Loucy (cell line): ENCODE results near the gene LHPP.

ENCODE experiments used
- H2AFZ ChIP-seq: fragments of 200-600 bp; sonication (generic); 2 replicates; pipeline ENCODE4 v1.6.0; 2016; ENCODE audit warnings: antibody characterized with exemption, mild to moderate bottlenecking, low read length, moderate library complexity
- H3F3A ChIP-seq: fragments of 200-600 bp; 2 replicates; pipeline ENCODE4 v1.6.0; 2016; ENCODE audit warnings: antibody characterized with exemption, low read depth, mild to moderate bottlenecking
- H3K27me3 ChIP-seq: fragments of 200-600 bp; sonication (generic); 2 replicates; pipeline ENCODE4 v1.6.1; 2014; ENCODE audit warnings: low read length, mild to moderate bottlenecking; ENCODE audit not compliant: insufficient read depth, poor library complexity, severe bottlenecking
- H3K36me3 ChIP-seq: fragments of 200-600 bp; sonication (generic); 2 replicates; pipeline ENCODE4 v1.6.1; 2016; ENCODE audit warnings: low read length; ENCODE audit not compliant: insufficient read depth
- H3K4me1 ChIP-seq: fragments of 200-600 bp; sonication (generic); 2 replicates; pipeline ENCODE4 v1.5.1; 2014; ENCODE audit warnings: low read length, mild to moderate bottlenecking; ENCODE audit not compliant: insufficient read depth, poor library complexity, severe bottlenecking
- H3K4me2 ChIP-seq: fragments of 200-600 bp; sonication (generic); 2 replicates; pipeline ENCODE4 v1.6.0; 2014; ENCODE audit warnings: antibody characterized with exemption, low read length, low read depth, mild to moderate bottlenecking; ENCODE audit not compliant: poor library complexity, severe bottlenecking
- H3K4me3 ChIP-seq: fragments of 200-600 bp; sonication (generic); 2 replicates; pipeline ENCODE4 v1.5.1; 2014; ENCODE audit warnings: low read length, mild to moderate bottlenecking, mixed read lengths; ENCODE audit not compliant: poor library complexity, severe bottlenecking
- H3K79me2 ChIP-seq: fragments of 200-600 bp; sonication (generic); 2 replicates; pipeline ENCODE4 v1.6.1; 2014; ENCODE audit warnings: low read length; ENCODE audit not compliant: insufficient read depth
- H3K9ac ChIP-seq: fragments of 200-600 bp; sonication (generic); 2 replicates; pipeline ENCODE4 v1.6.0; 2014; ENCODE audit warnings: mild to moderate bottlenecking, low read depth, low read length, moderate library complexity; ENCODE audit not compliant: poor library complexity, severe bottlenecking
- H3K9me2 ChIP-seq: fragments of 200-600 bp; sonication (generic); replicated peaks from 2 replicates; pipeline ENCODE4 v1.6.1; 2016; ENCODE audit warnings: low read depth, low read length, mixed read lengths
- H3K9me3 ChIP-seq: fragments of 200-600 bp; sonication (generic); 2 replicates; pipeline ENCODE4 v1.6.1; 2014; ENCODE audit warnings: mild to moderate bottlenecking, antibody characterized with exemption, low read length, low read depth; ENCODE audit not compliant: insufficient read depth
- H4K20me1 ChIP-seq: fragments of 200-600 bp; sonication (generic); 2 replicates; pipeline ENCODE4 v1.6.0; 2014; ENCODE audit warnings: antibody characterized with exemption, low read length, mild to moderate bottlenecking; ENCODE audit not compliant: insufficient read depth, poor library complexity, severe bottlenecking
- CTCF ChIP-seq: fragments of 200-600 bp; sonication (generic); conservative IDR thresholded peaks from 2 replicates; pipeline ENCODE4 v1.5.1; 2014; ENCODE audit warnings: mild to moderate bottlenecking, antibody characterized with exemption, low read length
- EZH2phosphoT487 ChIP-seq: fragments of 200-600 bp; IDR thresholded peaks from 2 replicates; pipeline ENCODE4 v1.6.1; 2018; ENCODE audit warnings: antibody characterized with exemption, mild to moderate bottlenecking, moderate library complexity, borderline replicate concordance

Gene LHPP

GRCh38 chr10:124618470-124619073 lies 156.9 kb downstream of the LHPP start:
- Histone ChIP-seq H3K4me3 (no peak overlapping the region), H3K36me3 (peaks cover 38% of the 10 kb centered on the region; the same call in 1 of the 2 replicates), H3K9me3 (no peaks in the 10 kb centered on the region), H4K20me1 (no peaks in the 10 kb centered on the region), H3F3A (no peaks in the 10 kb centered on the region), H2AFZ (no peak overlapping the region), H3K4me1 (peaks cover 3% of the 10 kb centered on the region), H3K4me2 (no peak overlapping the region), H3K27me3 (no peaks in the 10 kb centered on the region), H3K79me2 (0 out of 2 replicates have a peak, but pooled peaks cover 4% of the 10 kb centered on the region), H3K9ac (no peak overlapping the region), H3K9me2 (no peaks in the 10 kb centered on the region)
- TF ChIP-seq EZH2phosphoT487 (no peak), CTCF (no peak)

DNA sequence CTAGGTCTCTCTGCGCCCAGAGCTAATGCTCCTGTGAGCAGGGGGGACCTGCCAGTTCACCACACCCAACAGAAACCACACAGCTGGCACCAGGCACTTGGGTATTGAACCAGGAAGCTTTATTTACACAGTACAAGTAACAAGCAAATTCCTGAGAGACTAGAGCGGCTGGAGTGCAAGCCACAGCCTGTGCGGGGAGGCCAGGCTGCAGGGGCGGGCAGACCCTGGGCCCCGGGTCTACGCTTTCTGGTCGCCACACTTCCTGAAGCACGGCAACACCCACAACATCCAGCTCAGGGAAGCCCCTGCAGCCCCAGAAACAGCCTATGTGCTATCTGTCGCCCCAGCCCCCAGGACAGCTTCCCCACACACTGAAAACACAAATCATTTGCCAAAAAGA lies 157.6 kb downstream of the LHPP start:
- no peaks in the 10 kb centered on the region for H4K20me1 ChIP-seq
- no peak overlapping the region for H3K4me2 ChIP-seq
- no peak overlapping the region for H3K9ac ChIP-seq
- H3K9me2 ChIP-seq = no peaks in the 10 kb centered on the region
- H3K27me3 ChIP-seq = no peaks in the 10 kb centered on the region
- TF ChIP-seq CTCF = no peak
- TF ChIP-seq EZH2phosphoT487 = no peak
- H3K4me3 ChIP-seq = no peak overlapping the region
- no peaks in the 10 kb centered on the region for H3F3A ChIP-seq
- H3K79me2 ChIP-seq = 0 out of 2 replicates have a peak, but pooled peaks cover 5% of the 10 kb centered on the region
- peaks cover 3% of the 10 kb centered on the region for H3K4me1 ChIP-seq
- no peak overlapping the region for H2AFZ ChIP-seq
- H3K9me3 ChIP-seq = no peaks in the 10 kb centered on the region
- peaks cover 44% of the 10 kb centered on the region; the same call in 1 of the 2 replicates for H3K36me3 ChIP-seq

GRCh38 chr10:124619802-124620490 lies 158.3 kb downstream of the LHPP start:
- Histone ChIP-seq H3K9ac (no peak overlapping the region), H3K4me3 (no peak overlapping the region), H3K36me3 (peaks cover 44% of the 10 kb centered on the region; the same call in 1 of the 2 replicates), H3K4me1 (peaks cover 3% of the 10 kb centered on the region), H3K79me2 (0 out of 2 replicates have a peak, but pooled peaks cover 5% of the 10 kb centered on the region), H2AFZ (no peak overlapping the region), H4K20me1 (no peaks in the 10 kb centered on the region), H3K9me3 (no peaks in the 10 kb centered on the region), H3K9me2 (no peaks in the 10 kb centered on the region), H3K4me2 (no peak overlapping the region), H3F3A (no peaks in the 10 kb centered on the region), H3K27me3 (no peaks in the 10 kb centered on the region)
- TF ChIP-seq CTCF = no peak
- no peak for TF ChIP-seq EZH2phosphoT487
